ENCODE measurements around the gene OTOGL.
"Not testable (repeated sequence)": the region's sequence is repeated elsewhere in the genome, so short reads cannot be mapped to it uniquely, and the experiment has no call there.

OTOGL gene

GRCh38 chr12:80293347-80293746 is 194.0 kb downstream of the OTOGL start:
- Histone ChIP-seq H3K4me3 (no peak overlapping the region), H3K36me3 (no peaks in the 10 kb centered on the region), H3K27me3 (no peaks in the 10 kb centered on the region), H3K4me1 (no peaks in the 10 kb centered on the region), H3K9me3 (no peaks in the 10 kb centered on the region), H3K27ac (no peak overlapping the region)
- intact Hi-C loops (cut with DNase I; ENCODE audit: low total_unique reads), result no loop called here
- TF ChIP-seq CTCF (IDR thresholded peaks at IDR 0.05), result no peak
- no peak for DNase-seq

- Histone ChIP-seq H3K36me3 (no peaks in the 10 kb centered on the region), H3K27ac (no peak overlapping the region), H3K4me1 (no peaks in the 10 kb centered on the region), H3K4me3 (no peak overlapping the region), H3K27me3 (no peaks in the 10 kb centered on the region), H3K9me3 (no peaks in the 10 kb centered on the region)
- DNase-seq, result no peak
- intact Hi-C loops (cut with DNase I; ENCODE audit: low total_unique reads), result no loop called here
- TF ChIP-seq CTCF (IDR thresholded peaks at IDR 0.05), result no peak
Observed at GRCh38 chr12:80293759-80294158, 194.4 kb downstream of the OTOGL start.

GRCh38 chr12:80299219-80299618 is 199.9 kb downstream of the OTOGL start:
- no peaks in the 10 kb centered on the region for H3K36me3 ChIP-seq
- no peak overlapping the region for H3K4me3 ChIP-seq
- H3K27ac ChIP-seq, result no peak overlapping the region
- no peaks in the 10 kb centered on the region for H3K4me1 ChIP-seq
- intact Hi-C loops (cut with DNase I; ENCODE audit: low total_unique reads), result no loop called here
- no peaks in the 10 kb centered on the region for H3K9me3 ChIP-seq
- H3K27me3 ChIP-seq, result no peaks in the 10 kb centered on the region
- TF ChIP-seq CTCF (IDR thresholded peaks at IDR 0.05), result no peak
- DNase-seq, result no peak

- H3K4me1 ChIP-seq, result no peaks in the 10 kb centered on the region
- H3K36me3 ChIP-seq, result no peaks in the 10 kb centered on the region
- TF ChIP-seq CTCF (IDR thresholded peaks at IDR 0.05), result no peak
- H3K27ac ChIP-seq, result no peak overlapping the region
- intact Hi-C loops (cut with DNase I; ENCODE audit: low total_unique reads), result no loop called here
- no peak for DNase-seq
- no peak overlapping the region for H3K4me3 ChIP-seq
- H3K9me3 ChIP-seq, result no peaks in the 10 kb centered on the region
- no peaks in the 10 kb centered on the region for H3K27me3 ChIP-seq
Observed at GRCh38 chr12:80299976-80300375, 200.6 kb downstream of the OTOGL start.

- H3K27me3 ChIP-seq; H3K4me3 ChIP-seq; H3K9me3 ChIP-seq; H3K27ac ChIP-seq; H3K36me3 ChIP-seq; H3K4me1 ChIP-seq; intact Hi-C loops (cut with DNase I; ENCODE audit: low total_unique reads); DNase-seq: not testable (repeated sequence)
Observed at GRCh38 chr12:80307436-80307835, 208.1 kb downstream of the OTOGL start.

- TF ChIP-seq CTCF (IDR thresholded peaks at IDR 0.05), result no peak
- no peaks in the 10 kb centered on the region for H3K36me3 ChIP-seq
- DNase-seq, result no peak
- peaks cover 0 to 4% (median 0%) of the 10 kb centered on the region in 4 donors for H3K4me1 ChIP-seq
- no peak overlapping the region for H3K4me3 ChIP-seq
- intact Hi-C loops (cut with DNase I; ENCODE audit: low total_unique reads), result no loop called here
- H3K9me3 ChIP-seq, result no peaks in the 10 kb centered on the region
- no peak overlapping the region for H3K27ac ChIP-seq
- no peaks in the 10 kb centered on the region for H3K27me3 ChIP-seq
Observed at GRCh38 chr12:80313209-80313608, 213.9 kb downstream of the OTOGL start.

All from tibial artery (tissue), 4 donors.